Bronchial epithelial cell (primary cell): Measurements from ENCODE around the gene SOX18. TPM values are rescaled to one million over a fixed set of nuclear protein-coding genes. Genes with fewer than 3 reads are reported as not detected.

Experiments used
- DNase-seq: peaks from one replicate; pipeline ENCODE4 v3.0.0-alpha.2; 2010; ENCODE audit warnings: low read depth
- FAIRE-seq: peaks from 2 replicates; lab custom pipeline; 2011; peaks lifted over from hg19 to GRCh38; lab: Jason Lieb, UNC
- H3K27me3 ChIP-seq: 2 replicates; pipeline ENCODE4 v1.5.1; 2011; ENCODE audit warnings: low read length; ENCODE audit not compliant: control insufficient read depth, insufficient read depth
- H3K36me3 ChIP-seq: 2 replicates; pipeline ENCODE4 v1.5.1; 2011; ENCODE audit warnings: low read length; ENCODE audit not compliant: control insufficient read depth, insufficient read depth
- H3K4me3 ChIP-seq: 2 replicates; pipeline ENCODE4 v1.5.1; 2011; ENCODE audit warnings: mild to moderate bottlenecking, low read depth, low read length, control low read depth
- CTCF ChIP-seq: IDR thresholded peaks from 2 replicates; pipeline ENCODE4 v1.5.1; 2011; ENCODE audit warnings: mild to moderate bottlenecking, moderate library complexity, low read length, control low read depth, inconsistent platforms; ENCODE audit not compliant: insufficient read depth, severe bottlenecking
- total RNA-seq: library from RNA; depleted of rRNA; stranded (reverse); fragments of >200 nt; gene quantifications from 2 replicates; pipeline ENCODE4 v1.2.1, GENCODE V29; 2014

Gene SOX18
- total RNA-seq, 1 donor from 2014 or later = not detected

- H3K27me3 ChIP-seq = no peaks in the 10 kb centered on the region
- no peak for FAIRE-seq
- no peak for TF ChIP-seq CTCF
- no peak overlapping the region for H3K4me3 ChIP-seq
- no peaks in the 10 kb centered on the region for H3K36me3 ChIP-seq
- no peak for DNase-seq
These were observed 7.6 kb upstream of the SOX18 start for GRCh38 chr20:64056889-64057627.

GRCh38 chr20:64056639-64056888, 7.1 kb upstream of the SOX18 start:
- DNase-seq (no peak), FAIRE-seq (no peak)
- Histone ChIP-seq H3K27me3 (no peaks in the 10 kb centered on the region), H3K4me3 (no peak overlapping the region), H3K36me3 (no peaks in the 10 kb centered on the region)
- TF ChIP-seq CTCF = no peak

GRCh38 chr20:64055893-64056638, 6.6 kb upstream of the SOX18 start:
- Histone ChIP-seq H3K4me3 (no peak overlapping the region), H3K36me3 (no peaks in the 10 kb centered on the region), H3K27me3 (peaks cover 2% of the 10 kb centered on the region)
- FAIRE-seq (no peak), DNase-seq (no peak)
- no peak for TF ChIP-seq CTCF

GRCh38 chr20:64055396-64055892, 6.0 kb upstream of the SOX18 start:
- H3K27me3 ChIP-seq = peaks cover 2% of the 10 kb centered on the region
- no peaks in the 10 kb centered on the region for H3K36me3 ChIP-seq
- FAIRE-seq = no peak
- TF ChIP-seq CTCF = no peak
- H3K4me3 ChIP-seq = no peak overlapping the region
- no peak for DNase-seq

- Histone ChIP-seq H3K4me3 (no peak overlapping the region), H3K27me3 (peaks cover 4% of the 10 kb centered on the region), H3K36me3 (no peaks in the 10 kb centered on the region)
- DNase-seq = no peak
- no peak for FAIRE-seq
- peak; percentile 9 for TF ChIP-seq CTCF
These were observed 4.6 kb upstream of the SOX18 start for GRCh38 chr20:64053841-64054661.
